HepG2 (cell line): ENCODE results near the gene GIMAP7. TPM values are rescaled to one million over a fixed set of nuclear protein-coding genes. Genes with fewer than 3 reads are reported as not detected.

Experiments
- ATAC-seq: fragments of 200-7000 bp; cut with Tn5 transposase; 3 replicates; pipeline ENCODE4 v1.9.1; 2020; ENCODE audit warnings: mild to moderate bottlenecking, moderate library complexity
- BruUV-seq: library from RNA; stranded (reverse); fragments of 400-500 nt; replicated peaks from 2 replicates; lab custom pipeline; 2021; lab: Mats Ljungman, UMichigan
- CTCF ChIA-PET: fragments of 300-600 bp; formaldehyde crosslinking; extraction: SDS; loops from one replicate; lab custom pipeline; 2021; ENCODE audit warnings: low total read pairs, inconsistent platforms, low intra/inter-chr PET ratio; lab: Yijun Ruan, JAX
- POLR2A ChIA-PET: fragments of 350-600 bp; sonication (Branson Sonifier 250); formaldehyde crosslinking; loops from one replicate; lab custom pipeline; 2020; ENCODE audit warnings: antibody characterized with exemption, inconsistent platforms; lab: Yijun Ruan, JAX
- DNase-seq: peaks from one replicate; pipeline ENCODE4 v3.0.0-alpha.2; 2015; ENCODE audit warnings: low spot score
- FAIRE-seq: peaks from 3 replicates; lab custom pipeline; 2011; peaks lifted over from hg19 to GRCh38; lab: Jason Lieb, UNC
- H2AFZ ChIP-seq: one replicate; pipeline ENCODE4 v1.6.1; 2011; ENCODE audit warnings: low read length, inconsistent platforms
- H3K27ac ChIP-seq: fragments of 300-600 bp; 3 replicates; pipeline ENCODE4 v1.8.0; 2011; ENCODE audit warnings: mixed run types, mild to moderate bottlenecking, mixed read lengths, low read length, inconsistent platforms; ENCODE audit not compliant: insufficient read depth; ENCODE audit errors: extremely low read length
- H3K27me3 ChIP-seq, 2 experiments: fragments of 200-600 bp in 1 of 2; 2 replicates in 1 of 2; 3 replicates in 1 of 2; pipeline versions ENCODE4 v1.6.0 to v1.8.0; 2011; ENCODE audit warnings: low read length in 2 of 2, mild to moderate bottlenecking in 2 of 2, moderate library complexity in 2 of 2, inconsistent platforms in 1 of 2; ENCODE audit not compliant: insufficient read depth in 2 of 2, control insufficient read depth in 1 of 2
- H3K36me3 ChIP-seq, 2 experiments: fragments of 200-600 bp in 1 of 2; replicated peaks in 1 of 2; 2 replicates in 1 of 2; 3 replicates in 1 of 2; pipeline versions ENCODE4 v1.5.1 to v1.8.0; 2011; ENCODE audit warnings: low read length in 2 of 2, inconsistent platforms in 1 of 2; ENCODE audit not compliant: insufficient read depth in 2 of 2, control insufficient read depth in 1 of 2
- H3K4me1 ChIP-seq: 2 replicates; pipeline ENCODE4 v1.5.1; 2012; ENCODE audit warnings: low read length, inconsistent platforms; ENCODE audit not compliant: insufficient read depth
- H3K4me2 ChIP-seq: 2 replicates; pipeline ENCODE4 v1.6.0; 2011; ENCODE audit warnings: low read depth, low read length, inconsistent platforms
- H3K4me3 ChIP-seq, 3 experiments: fragments of 200-600 bp in 1 of 3; sonication (generic), shearing (Covaris generic) in 1 of 3; replicated peaks in 1 of 3; 2 replicates each; pipeline ENCODE4 v1.5.1; 2011 to 2016; ENCODE audit warnings: low read length in 3 of 3, inconsistent platforms in 2 of 3, low read depth in 2 of 3, mild to moderate bottlenecking in 2 of 3, control low read depth in 1 of 3, mixed read lengths in 1 of 3; ENCODE audit not compliant: insufficient read depth in 1 of 3
- H3K79me2 ChIP-seq: one replicate; pipeline ENCODE4 v1.6.1; 2011; ENCODE audit warnings: low read length, inconsistent platforms; ENCODE audit not compliant: insufficient read depth
- H3K9ac ChIP-seq: 2 replicates; pipeline ENCODE4 v1.6.0; 2011; ENCODE audit warnings: mild to moderate bottlenecking, low read depth, low read length, inconsistent platforms; ENCODE audit not compliant: insufficient read depth
- H3K9me3 ChIP-seq: 2 replicates; pipeline ENCODE4 v1.5.1; 2012; ENCODE audit warnings: mild to moderate bottlenecking, low read length
- H4K20me1 ChIP-seq: 2 replicates; pipeline ENCODE4 v1.6.0; 2011; ENCODE audit warnings: inconsistent platforms, mild to moderate bottlenecking, low read length, moderate library complexity; ENCODE audit not compliant: insufficient read depth
- AGO2 ChIP-seq: fragments of 200-400 bp; formaldehyde crosslinking; optimal IDR thresholded peaks from 2 replicates; pipeline ENCODE3; 2017; ENCODE audit warnings: mild to moderate bottlenecking, low read depth, low read length, moderate library complexity
- GPBP1L1 ChIP-seq: sonication (generic); formaldehyde crosslinking; IDR thresholded peaks from 2 replicates; pipeline ENCODE4 v1.5.0; 2020; ENCODE audit warnings: mild to moderate bottlenecking, missing genetic modification reagents
- NFRKB ChIP-seq: fragments of 450-650 bp; IDR thresholded peaks from 2 replicates; pipeline ENCODE4 v1.6.1; 2017
- SALL2 ChIP-seq: sonication (generic); formaldehyde crosslinking; IDR thresholded peaks from 2 replicates; pipeline ENCODE4 v1.8.1; 2023; ENCODE audit warnings: mild to moderate bottlenecking, missing genetic modification reagents, inconsistent platforms
- SP1 ChIP-seq, 2 experiments: fragments of 450-650 bp in 1 of 2; sonication (generic) in 1 of 2; formaldehyde crosslinking in 1 of 2; IDR thresholded peaks; 2 replicates each; pipeline versions ENCODE4 v1.4.0 to v1.6.1; 2016 to 2020; ENCODE audit warnings: missing genetic modification reagents in 1 of 2
- ZNF382 ChIP-seq: sonication (generic); formaldehyde crosslinking; IDR thresholded peaks from 2 replicates; pipeline ENCODE4 v1.5.0; 2020; ENCODE audit warnings: missing genetic modification reagents, mild to moderate bottlenecking, borderline replicate concordance
- ZNF616 ChIP-seq: sonication (generic); formaldehyde crosslinking; IDR thresholded peaks from 2 replicates; pipeline ENCODE4 v1.5.0; 2020; ENCODE audit warnings: low read depth, mild to moderate bottlenecking, missing genetic modification reagents
- ZNF879 ChIP-seq: sonication (generic); formaldehyde crosslinking; IDR thresholded peaks from 2 replicates; pipeline ENCODE4 v1.8.1; 2023; ENCODE audit warnings: missing genetic modification reagents
- WGBS: methylation state at CpG from one replicate; pipeline ENCODE4 v1.1.6; 2017; ENCODE audit warnings: low lambda C conversion rate; 5-methylcytosine and 5-hydroxymethylcytosine counted together
- in situ Hi-C: cut with HindIII; loops from 2 replicates; pipeline ENCODE4 v1.10.0; 2017; ENCODE audit warnings: low pct_unique_long_range_greater_than_20kb; ENCODE audit not compliant: extremely low pct_ligation_motif_present
- intact Hi-C: fragments of 100-400 bp; cut with micrococcal nuclease; formaldehyde crosslinking; loops from one replicate; pipeline ENCODE4 v1.10.0; 2022; ENCODE audit not compliant: unreplicated experiment
- polyA plus RNA-seq, 8 experiments: library from polyadenylated mRNA; depleted of rRNA in 3 of 8; stranded (reverse) in 7 of 8; unstranded in 1 of 8; fragments of >200 nt; fragmentation: Illumina TruSeq in 4 of 8; extraction: Trizol in 4 of 8; gene quantifications; 2 replicates each; pipeline versions ENCODE4 v1.2.1 to v1.2.3, GENCODE V29; 2011 to 2016; ENCODE audit warnings: low read depth in 4 of 8, missing spikeins in 1 of 8, mixed read lengths in 1 of 8; ENCODE audit not compliant: insufficient read depth in 1 of 8
- total RNA-seq, 5 experiments: library from RNA; depleted of rRNA; stranded (reverse); fragments of >200 nt; fragmentation: Illumina TruSeq; extraction: Trizol; gene quantifications; 2 replicates each; pipeline ENCODE4 v1.2.3, GENCODE V29; 2016; ENCODE audit warnings: low read depth in 1 of 5
- TF ChIP-seq, protein P1 (sequence below): IDR thresholded peaks from 2 replicates; pipeline ENCODE4 v1.6.1; 2016; ENCODE audit warnings: control low read depth
- TF ChIP-seq, protein P2 (sequence below): IDR thresholded peaks from 2 replicates; pipeline ENCODE4 v1.6.1; 2016

Gene GIMAP7
- total and polyA plus RNA-seq, 2 of the 13 experiments (the other 11 are each of a cell fraction or from before 2014, with no cell fraction given) = not detected

GRCh38 chr7:150481922-150482321 is 32.8 kb upstream of the GIMAP7 start:
- DNase-seq (no peak), ATAC-seq (no peak), FAIRE-seq (no peak)
- TF ChIP-seq AGO2 = no peak
- no peak for TF ChIP-seq ZNF616 (CRISPR knock-in tag)
- no peak for TF ChIP-seq NFRKB
- TF ChIP-seq ZNF879 (CRISPR knock-in tag) = no peak
- TF ChIP-seq GPBP1L1 (CRISPR knock-in tag) = no peak
- TF ChIP-seq, protein P1, sequence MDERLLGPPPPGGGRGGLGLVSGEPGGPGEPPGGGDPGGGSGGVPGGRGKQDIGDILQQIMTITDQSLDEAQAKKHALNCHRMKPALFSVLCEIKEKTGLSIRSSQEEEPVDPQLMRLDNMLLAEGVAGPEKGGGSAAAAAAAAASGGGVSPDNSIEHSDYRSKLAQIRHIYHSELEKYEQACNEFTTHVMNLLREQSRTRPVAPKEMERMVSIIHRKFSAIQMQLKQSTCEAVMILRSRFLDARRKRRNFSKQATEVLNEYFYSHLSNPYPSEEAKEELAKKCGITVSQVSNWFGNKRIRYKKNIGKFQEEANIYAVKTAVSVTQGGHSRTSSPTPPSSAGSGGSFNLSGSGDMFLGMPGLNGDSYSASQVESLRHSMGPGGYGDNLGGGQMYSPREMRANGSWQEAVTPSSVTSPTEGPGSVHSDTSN (CRISPR knock-in tag) = no peak
- TF ChIP-seq, protein P2, sequence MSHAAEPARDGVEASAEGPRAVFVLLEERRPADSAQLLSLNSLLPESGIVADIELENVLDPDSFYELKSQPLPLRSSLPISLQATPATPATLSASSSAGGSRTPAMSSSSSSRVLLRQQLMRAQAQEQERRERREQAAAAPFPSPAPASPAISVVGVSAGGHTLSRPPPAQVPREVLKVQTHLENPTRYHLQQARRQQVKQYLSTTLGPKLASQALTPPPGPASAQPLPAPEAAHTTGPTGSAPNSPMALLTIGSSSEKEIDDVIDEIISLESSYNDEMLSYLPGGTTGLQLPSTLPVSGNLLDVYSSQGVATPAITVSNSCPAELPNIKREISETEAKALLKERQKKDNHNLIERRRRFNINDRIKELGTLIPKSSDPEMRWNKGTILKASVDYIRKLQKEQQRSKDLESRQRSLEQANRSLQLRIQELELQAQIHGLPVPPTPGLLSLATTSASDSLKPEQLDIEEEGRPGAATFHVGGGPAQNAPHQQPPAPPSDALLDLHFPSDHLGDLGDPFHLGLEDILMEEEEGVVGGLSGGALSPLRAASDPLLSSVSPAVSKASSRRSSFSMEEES (CRISPR knock-in tag) = no peak
- no peak for TF ChIP-seq SALL2
- TF ChIP-seq SP1 (IDR thresholded peaks at IDR 0.05) = no peak
- TF ChIP-seq SP1 (CRISPR knock-in tag; IDR thresholded peaks at IDR 0.05) = no peak
- no peak for TF ChIP-seq ZNF382 (CRISPR knock-in tag)
- WGBS = 10% methylated on average over 4 of the region's 4 CpGs
- ChIA-PET CTCF (no interaction called here), POLR2A (no interaction called here)
- in situ Hi-C loops (no loop called here), intact Hi-C loops (no loop called here)
- no TSS peak for BruUV-seq
- Histone ChIP-seq H3K4me3 (no peak overlapping the region), H3K79me2 (no peaks in the 10 kb centered on the region), H3K27me3 (peaks cover 0 to 32% of the 10 kb centered on the region in 2 experiments; a peak in 3 of 5 replicates), H3K9ac (no peak overlapping the region), H3K36me3 (no peaks in the 10 kb centered on the region), H3K4me2 (no peak overlapping the region), H2AFZ (no peak overlapping the region), H3K9me3 (no peaks in the 10 kb centered on the region), H3K4me1 (no peaks in the 10 kb centered on the region), H3K27ac (no peak overlapping the region), H4K20me1 (no peaks in the 10 kb centered on the region)
